Fibroblast of lung (primary cell): ENCODE data around the gene TTC23. TPM values are rescaled to one million over a fixed set of nuclear protein-coding genes. Genes with fewer than 3 reads are reported as not detected.

Experiments used
- DNase-seq, 2 donors: peaks; one replicate each; pipeline versions ENCODE4 v3.0.0 to v3.0.0-alpha.2; 2010; ENCODE audit warnings: low read depth in 2 of 2
- H2AFZ ChIP-seq: 2 replicates; pipeline ENCODE4 v1.5.1; 2012; ENCODE audit warnings: low read length, control low read depth, inconsistent platforms
- H3K27ac ChIP-seq: 2 replicates; pipeline ENCODE4 v1.5.1; 2011; ENCODE audit warnings: low read length, control low read depth; ENCODE audit not compliant: insufficient read depth
- H3K27me3 ChIP-seq: 2 replicates; pipeline ENCODE4 v1.5.1; 2011; ENCODE audit warnings: mild to moderate bottlenecking, low read length; ENCODE audit not compliant: control insufficient read depth, insufficient read depth
- H3K36me3 ChIP-seq: 2 replicates; pipeline ENCODE4 v1.5.1; 2011; ENCODE audit warnings: low read length; ENCODE audit not compliant: control insufficient read depth, insufficient read depth
- H3K4me1 ChIP-seq: 2 replicates; pipeline ENCODE4 v1.5.1; 2011; ENCODE audit warnings: low read length; ENCODE audit not compliant: control insufficient read depth, insufficient read depth; ENCODE audit errors: extremely low read depth
- H3K4me2 ChIP-seq: 2 replicates; pipeline ENCODE4 v1.5.1; 2011; ENCODE audit warnings: low read length, control low read depth; ENCODE audit not compliant: insufficient read depth; ENCODE audit errors: extremely low read depth
- H3K4me3 ChIP-seq, 4 experiments: fragments of 200-600 bp in 1 of 4; sonication (generic) in 1 of 4; replicated peaks in 1 of 4; 2 replicates each; pipeline ENCODE4 v1.5.1; 2011 to 2016; ENCODE audit warnings: low read length in 4 of 4, low read depth in 3 of 4, mild to moderate bottlenecking in 3 of 4, control low read depth in 2 of 4, inconsistent platforms in 1 of 4, mixed read lengths in 1 of 4; ENCODE audit not compliant: insufficient read depth in 1 of 4; ENCODE audit errors: control extremely low read depth in 1 of 4
- H3K79me2 ChIP-seq: 2 replicates; pipeline ENCODE4 v1.5.1; 2012; ENCODE audit warnings: mild to moderate bottlenecking, low read length, inconsistent platforms; ENCODE audit not compliant: control insufficient read depth, insufficient read depth
- H3K9ac ChIP-seq: 2 replicates; pipeline ENCODE4 v1.5.1; 2011; ENCODE audit warnings: mild to moderate bottlenecking, low read length, control low read depth; ENCODE audit not compliant: insufficient read depth
- H3K9me3 ChIP-seq: 2 replicates; pipeline ENCODE4 v1.5.1; 2012; ENCODE audit warnings: low read depth, low read length; ENCODE audit not compliant: control insufficient read depth, insufficient read depth
- H4K20me1 ChIP-seq: 2 replicates; pipeline ENCODE4 v1.5.1; 2011; ENCODE audit warnings: low read length; ENCODE audit not compliant: control insufficient read depth, insufficient read depth; ENCODE audit errors: extremely low read depth
- EZH2 ChIP-seq: IDR thresholded peaks from 2 replicates; pipeline ENCODE4 v1.5.1; 2012; ENCODE audit warnings: low read length, control low read depth, mild to moderate bottlenecking; ENCODE audit errors: missing control alignments
- polyA plus RNA-seq, 2 donors: library from polyadenylated mRNA; depleted of rRNA in 1 of 2; stranded (reverse) in 1 of 2; unstranded in 1 of 2; fragments of >200 nt; gene quantifications; 2 replicates each; pipeline ENCODE4 v1.2.1, GENCODE V29; 2011 to 2012; ENCODE audit warnings: missing spikeins in 1 of 2
- total RNA-seq: library from RNA; depleted of rRNA; stranded (reverse); fragments of >200 nt; gene quantifications from 2 replicates; pipeline ENCODE4 v1.2.1, GENCODE V29; 2014
- TF ChIP-seq, protein P1 (sequence below), 2 donors: IDR thresholded peaks in 1 of 2; conservative IDR thresholded peaks in 1 of 2; 1 replicate in 1 of 2; 2 replicates in 1 of 2; pipeline ENCODE4 v1.5.1; 2011 to 2012; ENCODE audit warnings: low read length in 2 of 2, control low read depth in 1 of 2, inconsistent platforms in 1 of 2, low read depth in 1 of 2, mild to moderate bottlenecking in 1 of 2

Gene TTC23
- total and polyA plus RNA-seq, 2 donors (not counting 1 experiment from before 2014, with no cell fraction given): 3.5 to 30.4 TPM

DNA sequence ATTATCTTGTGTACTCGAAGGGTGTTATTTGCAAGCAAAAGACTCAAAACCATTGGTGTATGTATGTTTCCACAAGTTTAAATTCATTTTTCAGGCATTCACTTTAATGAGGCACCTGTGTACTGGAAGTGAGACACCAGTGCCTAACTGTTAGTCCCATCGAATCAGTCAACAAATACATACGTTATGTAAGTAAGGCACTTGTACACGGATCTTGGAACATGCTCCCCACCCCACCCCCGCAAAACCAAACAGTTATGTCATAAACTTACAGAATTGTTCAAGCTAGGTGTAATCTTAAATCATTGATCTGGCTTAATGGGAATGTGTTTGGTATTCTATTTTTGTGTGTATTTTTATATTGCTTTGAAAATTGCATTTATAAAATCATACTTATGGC, 19.1 kb upstream of the TTC23 start:
- Histone ChIP-seq H3K9ac (no peak overlapping the region), H3K79me2 (no peaks in the 10 kb centered on the region), H3K36me3 (no peaks in the 10 kb centered on the region)

DNA sequence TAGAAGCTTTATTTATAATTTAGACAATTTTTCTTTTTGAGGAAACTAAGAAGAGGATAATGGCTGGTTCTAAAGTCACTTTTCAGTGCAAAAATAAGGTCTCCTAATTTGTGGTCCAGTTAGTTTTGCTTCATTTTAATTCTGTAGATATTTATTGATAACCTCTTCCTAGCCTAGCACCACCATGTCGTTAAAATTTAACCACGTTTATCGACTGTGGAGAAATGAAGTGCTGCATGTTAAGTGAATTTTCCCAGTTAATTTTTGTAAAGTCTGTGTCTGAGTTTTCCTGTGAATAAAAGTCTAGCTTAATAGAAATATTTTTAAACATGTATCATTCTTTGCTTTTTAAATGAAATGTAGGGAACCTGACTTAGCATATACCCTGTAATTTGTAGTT, 18.6 kb upstream of the TTC23 start:
- no peak overlapping the region for H2AFZ ChIP-seq
- H3K27ac ChIP-seq: no peak overlapping the region
- no peaks in the 10 kb centered on the region for H3K27me3 ChIP-seq
- no peak overlapping the region for H3K4me2 ChIP-seq
- TF ChIP-seq EZH2: no peak
- TF ChIP-seq, protein P1, sequence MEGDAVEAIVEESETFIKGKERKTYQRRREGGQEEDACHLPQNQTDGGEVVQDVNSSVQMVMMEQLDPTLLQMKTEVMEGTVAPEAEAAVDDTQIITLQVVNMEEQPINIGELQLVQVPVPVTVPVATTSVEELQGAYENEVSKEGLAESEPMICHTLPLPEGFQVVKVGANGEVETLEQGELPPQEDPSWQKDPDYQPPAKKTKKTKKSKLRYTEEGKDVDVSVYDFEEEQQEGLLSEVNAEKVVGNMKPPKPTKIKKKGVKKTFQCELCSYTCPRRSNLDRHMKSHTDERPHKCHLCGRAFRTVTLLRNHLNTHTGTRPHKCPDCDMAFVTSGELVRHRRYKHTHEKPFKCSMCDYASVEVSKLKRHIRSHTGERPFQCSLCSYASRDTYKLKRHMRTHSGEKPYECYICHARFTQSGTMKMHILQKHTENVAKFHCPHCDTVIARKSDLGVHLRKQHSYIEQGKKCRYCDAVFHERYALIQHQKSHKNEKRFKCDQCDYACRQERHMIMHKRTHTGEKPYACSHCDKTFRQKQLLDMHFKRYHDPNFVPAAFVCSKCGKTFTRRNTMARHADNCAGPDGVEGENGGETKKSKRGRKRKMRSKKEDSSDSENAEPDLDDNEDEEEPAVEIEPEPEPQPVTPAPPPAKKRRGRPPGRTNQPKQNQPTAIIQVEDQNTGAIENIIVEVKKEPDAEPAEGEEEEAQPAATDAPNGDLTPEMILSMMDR (conservative IDR thresholded peaks at IDR 0.05 in 1 of 2, IDR thresholded peaks at IDR 0.05 in 1 of 2; ENCODE audit: low read depth in 1 of 2, low read length in 2 of 2): no peak
- no peaks in the 10 kb centered on the region for H3K36me3 ChIP-seq
- no peak overlapping the region for H3K4me3 ChIP-seq
- DNase-seq: no peak
- no peak overlapping the region for H3K9ac ChIP-seq
- H3K4me1 ChIP-seq: no peaks in the 10 kb centered on the region
- H3K79me2 ChIP-seq: no peaks in the 10 kb centered on the region
- H4K20me1 ChIP-seq: no peaks in the 10 kb centered on the region
- no peaks in the 10 kb centered on the region for H3K9me3 ChIP-seq

More for the DNA sequence above, 19.1 kb upstream of the TTC23 start:
- DNase-seq: no peak
- H3K4me3 ChIP-seq: no peak overlapping the region
- TF ChIP-seq EZH2: no peak
- TF ChIP-seq, protein P1 (conservative IDR thresholded peaks at IDR 0.05 in 1 of 2, IDR thresholded peaks at IDR 0.05 in 1 of 2; ENCODE audit: low read depth in 1 of 2, low read length in 2 of 2): no peak
- no peak overlapping the region for H3K27ac ChIP-seq
- no peaks in the 10 kb centered on the region for H3K27me3 ChIP-seq
- H3K9me3 ChIP-seq: no peaks in the 10 kb centered on the region
- H2AFZ ChIP-seq: no peak overlapping the region
- no peaks in the 10 kb centered on the region for H4K20me1 ChIP-seq
- H3K4me2 ChIP-seq: no peak overlapping the region
- H3K4me1 ChIP-seq: no peaks in the 10 kb centered on the region

DNA sequence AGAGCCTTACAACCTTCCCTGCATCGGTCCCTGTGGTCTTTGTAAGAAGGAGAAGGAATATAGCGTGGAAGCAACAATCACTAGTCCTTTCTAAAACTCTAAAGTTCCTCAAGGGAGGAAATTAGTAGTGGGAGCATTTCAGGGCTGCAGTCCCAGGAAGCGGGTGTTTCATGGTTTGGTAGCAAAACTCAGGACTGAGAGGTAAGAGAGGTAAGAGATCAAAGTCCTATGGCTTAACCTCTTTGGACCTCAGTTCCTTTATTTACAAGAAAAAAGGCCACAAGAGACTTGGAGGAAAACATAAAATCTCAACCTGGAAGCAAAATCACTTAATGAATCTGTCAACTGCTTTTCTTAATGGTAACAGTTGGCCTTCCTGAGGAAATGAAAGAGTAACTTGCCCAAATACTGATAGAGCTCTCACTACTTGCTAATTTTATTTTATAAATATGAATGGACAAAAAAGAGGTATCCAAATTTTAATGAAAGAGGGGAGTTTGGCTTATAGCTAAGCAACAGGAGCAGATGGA, 16.2 kb upstream of the TTC23 start:
- H3K27me3 ChIP-seq: no peaks in the 10 kb centered on the region
- no peak overlapping the region for H3K4me2 ChIP-seq
- no peak for DNase-seq
- H3K4me1 ChIP-seq: no peaks in the 10 kb centered on the region
- H2AFZ ChIP-seq: no peak overlapping the region
- no peaks in the 10 kb centered on the region for H3K9me3 ChIP-seq
- no peak overlapping the region for H3K27ac ChIP-seq
- H3K9ac ChIP-seq: no peak overlapping the region
- H3K79me2 ChIP-seq: no peaks in the 10 kb centered on the region
- TF ChIP-seq, protein P1 (conservative IDR thresholded peaks at IDR 0.05 in 1 of 2, IDR thresholded peaks at IDR 0.05 in 1 of 2; ENCODE audit: low read depth in 1 of 2, low read length in 2 of 2): no peak
- TF ChIP-seq EZH2: no peak
- no peaks in the 10 kb centered on the region for H3K36me3 ChIP-seq
- no peaks in the 10 kb centered on the region for H4K20me1 ChIP-seq
- no peak overlapping the region for H3K4me3 ChIP-seq
